GM18505 (cell line): Measurements from ENCODE around the gene NRCAM.

Source experiments
- ATAC-seq: cut with Tn5 transposase; IDR thresholded peaks from one replicate; pipeline ENCODE4 v1.9.1; 2021; ENCODE audit not compliant: unreplicated experiment
- POLR2A ChIP-seq: IDR thresholded peaks from 4 replicates; pipeline ENCODE4 v1.6.1; 2011; ENCODE audit warnings: borderline replicate concordance; ENCODE audit not compliant: insufficient read depth, insufficient read length; ENCODE audit errors: extremely low read depth

The NRCAM gene

DNA sequence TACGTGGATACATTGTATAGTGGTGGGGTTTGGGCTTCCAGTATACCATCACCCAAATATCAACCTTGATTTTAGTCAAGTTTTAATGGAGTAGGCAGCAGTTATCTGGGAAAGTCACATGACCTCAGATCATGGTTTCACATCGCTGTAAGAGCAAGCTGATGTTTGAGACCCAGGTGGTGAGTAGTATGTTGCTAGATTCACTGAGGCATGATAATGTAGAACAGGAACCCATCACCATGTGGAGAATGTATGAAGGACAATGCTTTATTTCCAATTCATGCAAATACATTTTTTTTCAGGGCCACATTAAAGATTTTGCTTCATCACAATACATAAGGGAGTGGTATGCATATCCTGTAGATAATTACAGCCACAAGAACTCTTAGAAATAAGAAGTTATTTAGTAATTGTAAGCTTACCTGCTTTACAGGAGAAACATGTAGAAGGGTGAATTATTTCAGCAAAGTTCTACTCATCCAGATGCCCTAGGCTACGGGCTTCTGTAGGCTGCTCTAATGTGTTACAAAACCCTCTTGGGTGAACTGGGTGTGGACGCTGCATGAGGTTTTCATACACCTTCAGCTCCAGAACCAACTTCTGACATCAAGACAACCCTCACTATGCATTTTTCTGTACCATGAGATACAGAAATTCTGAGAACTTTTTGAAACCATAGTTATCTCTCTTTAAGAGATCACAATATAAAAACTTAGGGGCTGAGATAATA, 298.5 kb downstream of the NRCAM start:
- ATAC-seq = no peak
- no peak for TF ChIP-seq POLR2A

DNA sequence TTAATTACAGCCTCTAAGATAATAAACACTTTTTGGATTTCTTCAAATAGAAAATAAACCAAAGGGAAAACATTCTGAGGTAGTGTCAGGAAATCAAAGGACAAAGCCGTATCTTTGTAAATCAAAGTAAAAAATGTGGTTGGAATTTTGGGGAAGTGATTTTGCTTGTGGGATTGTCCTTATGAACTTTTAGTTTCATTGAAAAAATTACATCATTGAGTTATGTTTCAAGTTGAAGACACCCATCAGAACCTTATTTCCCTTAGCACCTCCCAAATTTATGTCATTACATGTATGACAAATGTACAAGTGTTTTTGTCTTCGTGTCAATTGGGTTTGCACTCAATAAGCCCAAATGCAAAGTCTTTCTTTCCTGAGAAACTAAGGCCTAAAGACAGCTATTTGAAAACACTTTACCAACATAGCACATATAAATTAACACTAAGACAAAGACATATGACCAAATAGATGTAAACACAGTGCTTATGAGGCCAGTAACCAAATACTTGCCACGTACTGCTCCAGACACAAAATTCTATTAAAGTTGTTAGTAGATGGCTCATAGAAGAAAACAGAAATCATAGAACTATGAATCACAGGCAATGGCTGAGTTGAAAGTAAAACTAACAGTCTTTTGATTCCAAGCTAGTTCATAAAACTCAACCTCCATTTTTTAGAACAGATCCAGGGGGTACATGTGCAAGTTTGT, 299.2 kb downstream of the NRCAM start:
- ATAC-seq = no peak
- no peak for TF ChIP-seq POLR2A

DNA sequence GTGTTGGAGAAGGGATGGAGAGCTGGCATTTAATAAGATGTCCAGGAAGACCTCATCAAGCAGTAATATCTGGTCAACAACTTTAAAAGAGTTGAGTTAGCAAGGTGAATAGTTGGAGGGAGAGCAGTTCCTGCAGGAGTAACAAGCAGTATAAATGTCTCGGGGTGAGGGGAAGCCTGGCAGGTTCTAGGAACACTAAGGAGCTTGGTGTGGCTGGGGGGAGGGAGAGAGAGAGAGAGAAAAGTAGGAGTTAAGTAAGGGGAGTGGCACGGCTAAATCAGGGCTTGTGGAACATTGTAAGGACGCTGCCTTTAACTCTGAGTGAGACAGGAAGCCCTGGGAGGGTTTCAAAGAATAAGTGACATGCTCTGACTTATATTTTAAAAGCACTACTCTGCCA, 304.0 kb downstream of the NRCAM start:
- no peak for TF ChIP-seq POLR2A
- ATAC-seq = no peak

DNA sequence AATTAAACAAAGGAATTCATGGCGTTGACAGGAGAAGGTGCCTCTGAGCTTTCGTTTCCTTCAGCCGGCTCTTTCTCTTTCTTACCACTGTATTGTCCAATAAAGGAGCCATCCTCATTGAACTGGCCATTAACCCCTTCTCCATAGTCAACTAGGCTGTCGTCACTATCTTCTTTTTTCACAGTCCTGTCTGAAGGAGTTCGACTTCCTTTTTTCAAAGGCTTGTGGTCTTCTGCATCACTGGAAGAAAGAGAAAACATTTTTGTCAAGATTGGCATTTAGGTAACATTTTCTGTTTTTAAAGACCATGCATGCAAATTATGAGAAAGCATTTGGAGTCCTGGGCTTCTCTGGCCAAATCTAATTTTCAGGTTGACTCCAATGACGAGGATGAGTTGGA, 306.3 kb downstream of the NRCAM start:
- no peak for TF ChIP-seq POLR2A
- ATAC-seq = no peak

DNA sequence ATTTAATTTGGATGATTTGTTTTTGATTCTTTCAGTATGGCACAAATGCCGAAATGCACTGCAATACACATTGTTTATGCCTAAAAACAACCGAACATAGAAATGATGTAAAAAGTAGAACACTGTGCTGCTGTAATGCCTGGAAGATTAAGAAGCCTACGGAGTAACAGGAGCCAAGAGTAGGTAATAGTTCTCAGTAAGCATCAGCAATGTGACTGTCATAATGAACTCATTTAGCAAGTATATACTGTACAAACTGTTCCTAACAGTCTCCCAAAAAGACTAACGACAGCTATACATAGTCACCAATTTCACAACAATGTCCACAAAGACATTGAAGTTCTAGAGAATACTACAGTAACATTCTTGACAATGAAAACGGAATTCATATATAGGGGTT, 307.1 kb downstream of the NRCAM start:
- no peak for TF ChIP-seq POLR2A
- no peak for ATAC-seq

DNA sequence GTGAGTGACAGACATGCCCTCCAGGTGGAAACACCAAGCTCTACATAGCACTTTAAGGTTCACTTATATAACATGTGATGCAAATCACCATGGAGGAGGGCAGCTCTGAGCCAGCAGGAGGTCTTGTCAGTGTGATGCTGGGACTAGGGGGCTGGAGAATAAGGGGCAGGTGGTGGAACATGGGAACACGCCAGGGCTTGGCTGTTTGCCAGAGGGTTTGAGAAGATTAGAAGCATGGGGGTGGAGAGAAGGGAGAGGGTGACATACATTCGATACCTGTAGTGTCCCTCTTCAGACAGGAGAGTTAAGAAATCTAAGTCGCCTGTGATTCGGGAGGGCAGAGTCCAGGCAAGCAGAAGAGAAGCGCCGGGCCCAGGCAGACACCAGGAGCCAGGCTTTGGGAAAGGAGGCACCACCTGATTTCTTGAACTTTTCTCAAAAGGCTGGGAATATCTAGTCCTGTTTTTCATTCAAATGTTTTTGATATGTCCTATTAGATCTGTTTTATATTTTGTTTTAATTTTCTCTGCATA, 309.1 kb downstream of the NRCAM start:
- no peak for ATAC-seq
- no peak for TF ChIP-seq POLR2A

DNA sequence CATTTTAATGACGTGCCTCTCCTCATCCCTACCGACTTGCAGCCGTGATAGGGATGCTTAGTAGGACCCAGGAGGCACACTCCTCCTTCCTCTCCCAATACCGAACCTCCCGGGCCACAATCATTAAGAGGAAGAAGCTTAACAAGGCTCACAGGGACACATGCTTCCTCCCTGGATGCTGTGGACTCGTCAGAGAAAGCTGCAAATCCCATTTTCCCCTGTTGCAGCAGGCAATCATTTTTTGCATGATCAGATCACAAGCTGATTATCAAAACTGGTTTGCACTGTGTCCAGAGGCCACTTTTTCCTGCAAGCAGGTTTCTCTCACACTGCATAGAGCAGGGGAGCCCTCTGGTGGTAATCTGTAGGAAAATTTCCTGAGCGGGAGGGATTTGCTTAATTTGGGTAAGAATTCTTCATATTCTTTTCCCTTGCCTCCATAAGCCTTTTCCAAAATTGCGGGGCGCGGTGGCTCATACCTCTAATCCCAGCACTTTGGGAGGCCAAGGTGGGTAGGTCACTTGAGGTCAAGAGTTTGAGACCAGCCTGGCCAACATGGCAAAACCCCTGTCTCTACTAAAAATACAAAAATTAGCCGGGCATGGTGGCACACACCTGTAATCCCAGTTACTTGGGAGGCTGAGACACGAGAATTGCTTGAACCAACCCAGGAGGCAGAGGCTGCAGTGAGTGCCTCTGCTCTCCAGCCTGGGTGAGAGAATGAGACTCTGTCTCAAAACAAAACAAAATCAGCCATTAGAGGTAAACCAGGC, 310.0 kb downstream of the NRCAM start:
- TF ChIP-seq POLR2A = no peak
- ATAC-seq = no peak

DNA sequence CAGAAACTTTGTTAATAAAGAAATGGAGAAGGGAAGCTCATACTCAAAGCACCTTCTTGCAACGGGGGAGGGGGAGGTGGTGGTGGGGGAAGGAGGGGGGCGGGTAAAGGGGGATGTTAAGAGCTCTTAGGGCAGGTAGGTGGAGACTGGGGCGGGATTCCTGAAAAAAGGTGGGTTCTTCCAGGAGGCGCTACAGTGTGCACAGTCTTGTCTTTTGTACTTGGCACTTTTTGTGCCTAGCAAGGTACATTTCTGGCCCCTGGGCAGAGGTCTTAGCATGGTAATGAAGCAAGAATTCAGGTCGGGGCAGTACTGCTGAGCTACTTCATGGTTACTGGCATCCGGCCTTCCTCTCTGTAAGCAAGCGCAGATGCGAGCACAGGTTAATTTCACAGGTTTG, 310.8 kb downstream of the NRCAM start:
- TF ChIP-seq POLR2A = no peak
- ATAC-seq = no peak

DNA sequence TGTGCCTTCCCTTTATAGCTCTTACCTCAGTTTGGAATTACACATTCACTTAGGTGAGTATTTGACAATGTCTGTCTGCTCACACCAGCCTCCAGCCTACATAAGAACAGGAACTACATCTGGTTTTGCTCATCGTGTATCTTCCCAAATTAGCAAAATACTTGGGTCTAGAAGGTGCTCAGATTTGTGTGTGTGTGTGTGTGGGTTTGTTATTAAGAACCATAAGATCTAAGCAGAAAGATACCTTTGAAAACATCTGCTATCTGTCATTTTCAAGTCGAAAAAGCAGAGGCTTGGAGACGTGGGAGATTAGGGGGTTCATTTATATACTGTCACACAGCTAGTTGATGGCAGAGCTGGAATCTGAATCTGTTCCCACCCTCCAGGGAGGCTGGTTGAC, 311.3 kb downstream of the NRCAM start:
- no peak for TF ChIP-seq POLR2A
- no peak for ATAC-seq

DNA sequence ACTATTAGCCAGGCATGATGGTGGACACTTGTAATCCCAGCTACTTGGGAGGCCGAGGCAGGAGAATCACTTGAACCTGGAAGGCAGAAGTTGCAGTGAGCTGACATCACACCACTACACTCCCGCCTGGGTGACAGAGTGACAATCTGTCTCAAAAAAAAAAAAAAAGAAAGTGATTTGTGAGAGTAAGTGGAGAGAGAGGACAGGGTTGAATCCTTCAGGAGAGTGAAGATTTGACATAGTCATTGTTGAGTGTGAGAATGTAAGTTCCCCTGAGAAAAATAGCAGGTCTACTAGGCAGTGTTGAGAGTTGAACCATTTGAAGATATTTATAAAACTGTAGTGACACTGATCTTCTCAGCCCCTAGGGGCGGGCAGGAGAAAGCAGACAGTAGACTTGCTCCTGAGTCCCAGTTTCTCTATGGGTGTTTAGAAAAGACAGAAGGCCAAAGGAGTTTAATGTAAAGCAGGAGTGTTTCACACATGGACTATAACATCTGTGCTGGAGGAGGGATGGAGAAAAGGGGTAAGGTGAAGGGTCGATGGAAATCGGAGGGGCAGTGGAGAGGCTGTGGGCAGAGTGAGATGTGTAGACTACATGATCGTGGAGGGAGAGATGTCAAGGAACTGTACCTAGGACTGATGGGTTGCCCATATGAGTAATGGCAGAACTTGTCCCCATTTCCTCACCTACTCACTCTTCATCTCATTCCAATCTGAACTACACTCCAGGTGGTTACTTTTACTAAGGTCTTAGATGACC, 312.4 kb downstream of the NRCAM start:
- TF ChIP-seq POLR2A = no peak
- no peak for ATAC-seq

DNA sequence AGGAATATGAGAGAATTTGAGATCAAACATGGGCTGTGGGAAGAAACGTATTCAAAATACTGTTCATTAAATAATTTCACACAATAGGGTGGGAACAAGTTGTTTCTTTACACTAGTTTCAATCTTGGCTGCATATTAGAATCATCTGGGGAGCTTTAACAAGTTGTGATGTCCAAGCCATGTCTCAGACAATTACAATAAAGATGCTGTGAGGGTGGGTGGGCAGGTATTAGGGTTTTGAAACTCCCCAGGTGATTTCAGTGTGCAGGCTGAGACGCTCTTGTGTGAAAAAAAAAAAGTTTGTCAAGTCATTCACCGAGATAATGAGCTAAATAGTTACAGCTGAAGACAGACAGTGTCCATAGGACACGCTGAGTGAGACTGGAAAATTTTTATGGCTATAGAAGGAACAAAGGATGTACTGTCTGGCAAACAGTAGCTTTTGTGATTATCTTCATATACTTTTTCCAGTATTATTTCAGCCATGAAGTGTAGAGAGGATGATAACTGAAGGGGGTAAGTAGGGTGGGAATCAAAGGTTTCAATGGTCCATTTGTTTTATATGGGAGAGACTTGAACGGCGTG, 313.5 kb downstream of the NRCAM start:
- no peak for ATAC-seq
- no peak for TF ChIP-seq POLR2A

DNA sequence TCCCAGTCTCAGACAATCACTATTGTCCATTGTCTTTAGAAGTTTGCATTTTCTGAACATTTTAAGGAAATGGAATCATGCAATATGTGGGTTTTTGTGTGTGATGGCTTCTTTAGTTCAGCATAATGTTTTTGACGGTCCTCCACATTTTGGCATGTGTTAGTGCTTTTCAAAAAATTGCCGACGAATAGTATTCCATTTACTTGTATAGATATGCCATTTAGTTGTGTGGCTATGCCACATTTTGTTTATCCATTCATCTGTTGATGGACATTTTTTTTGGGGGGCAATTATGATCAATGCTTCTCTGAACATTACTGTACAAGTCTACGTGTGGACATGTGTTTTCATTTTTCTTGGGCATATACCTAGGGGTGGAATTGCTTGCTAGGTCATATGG, 314.1 kb downstream of the NRCAM start:
- TF ChIP-seq POLR2A = no peak

More for the DNA sequence above, 314.1 kb downstream of the NRCAM start:
- no peak for ATAC-seq
